Ovary (tissue), 9 donors: ENCODE results near the gene LMX1B. TPM values are rescaled to one million over a fixed set of nuclear protein-coding genes. Genes with fewer than 3 reads are reported as not detected.
"Not testable (repeated sequence)": the region's sequence is repeated elsewhere in the genome, so short reads cannot be mapped to it uniquely, and the experiment has no call there.

ENCODE experiments used
- DNase-seq, 5 donors: peaks; one replicate each; pipeline ENCODE4 v3.0.0-alpha.2; 2019 to 2020
- H3K27ac ChIP-seq, 2 donors: fragments of 200-600 bp; one replicate each; pipeline versions ENCODE4 v1.5.1 to v1.8.0; 2019 to 2022
- H3K27me3 ChIP-seq: fragments of 200-600 bp; one replicate; pipeline ENCODE4 v1.8.0; 2022
- H3K36me3 ChIP-seq: fragments of 200-600 bp; sonication (generic); one replicate; pipeline ENCODE4 v1.5.1; 2019
- H3K4me1 ChIP-seq: one replicate; pipeline ENCODE4 v1.8.1; 2013; ENCODE audit warnings: mild to moderate bottlenecking, moderate library complexity; ENCODE audit not compliant: insufficient read depth
- H3K4me3 ChIP-seq: fragments of 200-600 bp; sonication (generic); one replicate; pipeline ENCODE4 v1.5.1; 2017
- H3K9me3 ChIP-seq, 2 donors: fragments of 200-600 bp in 1 of 2; sonication (generic) in 1 of 2; one replicate each; pipeline versions ENCODE4 v1.5.1 to v1.8.1; 2013 to 2019; ENCODE audit warnings: mild to moderate bottlenecking in 1 of 2, moderate library complexity in 1 of 2
- EP300 ChIP-seq: sonication (generic); formaldehyde crosslinking; IDR thresholded peaks from one replicate; pipeline ENCODE4 v1.6.1; 2017; ENCODE audit warnings: antibody characterized with exemption
- POLR2A ChIP-seq: fragments of 450-650 bp; IDR thresholded peaks from one replicate; pipeline ENCODE4 v1.6.1; 2017; ENCODE audit warnings: antibody characterized with exemption, mild to moderate bottlenecking, moderate library complexity
- WGBS, 3 donors: extraction: QIAGEN DNeasy Blood & Tissue Kit in 1 of 3; methylation state at CpG; one replicate each; pipeline versions ENCODE4 v1.1.5 to v1.1.7; 2013 to 2017; 5-methylcytosine and 5-hydroxymethylcytosine counted together
- intact Hi-C, 4 donors: fragments of 100-400 bp; cut with DNase I; formaldehyde crosslinking; loops; one replicate each; pipeline versions ENCODE4 v1.11.0 to v1.15.1; 2022 to 2023
- polyA plus RNA-seq, 2 donors: library from polyadenylated mRNA; stranded (reverse); fragments of 200-250 nt in 1 of 2; fragments of 350-450 nt in 1 of 2; fragmentation: Illumina TruSeq in 1 of 2; extraction: RNeasy Lipid Tissue Mini Kit (QIAGEN cat#74804) in 1 of 2; gene quantifications; one replicate each; pipeline ENCODE4 v1.2.3, GENCODE V29; 2013 to 2014
- total RNA-seq, 7 donors: library from RNA; depleted of rRNA in 2 of 7; stranded (reverse); fragments of >200 nt in 2 of 7; fragmentation: NEBNext Ultra II Directional in 3 of 7; extraction: Animal tissue kit (Norgen Biotek cat#: 25700) in 3 of 7; gene quantifications; one replicate each; pipeline versions ENCODE4 v1.1.0 to v1.2.4, GENCODE V29; 2016 to 2023
- TF ChIP-seq, protein P1 (sequence below), 3 donors: fragments of 450-650 bp in 2 of 3; fragments of 200-600 bp in 1 of 3; IDR thresholded peaks; one replicate each; pipeline versions ENCODE4 v1.5.1 to v1.8.0; 2016 to 2022; ENCODE audit warnings: antibody characterized with exemption in 3 of 3, mild to moderate bottlenecking in 1 of 3
- donor health status: DM: no; HTN: no; CAD: no; lungs with moderate emphysema.
- donor health status: DM: no; HTN: no; CAD: no.
- donor health status: Bipolar disorder and iron deficiency.
- donor health status: DM: yes; HTN: yes; CAD: no.
- donor health status: DM: no; HTN: no; CAD: no.
- donor health status: DM: yes; HTN: yes; CAD: no.

LMX1B gene
- total and polyA plus RNA-seq, 9 donors: 0.08 to 0.20 TPM; not detected in 7

DNA sequence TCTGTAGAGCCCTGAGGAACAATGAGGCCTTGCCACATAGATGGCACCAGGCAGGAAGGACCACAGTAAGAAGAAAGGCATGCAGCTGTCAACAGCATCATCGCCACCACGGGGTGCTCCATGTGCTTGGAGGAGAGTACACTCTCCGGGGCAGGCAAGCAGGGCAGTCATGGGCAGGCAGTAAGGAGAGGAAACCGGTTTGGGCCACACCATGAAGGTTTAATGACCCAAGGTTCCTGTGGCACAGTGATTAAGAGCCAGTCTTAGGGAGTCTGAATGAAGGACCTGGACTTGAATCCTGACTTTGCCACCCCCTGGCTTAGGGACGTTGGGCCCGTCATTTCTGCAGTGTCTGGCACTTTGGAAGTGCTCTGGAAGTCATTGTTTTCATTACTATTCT, 110.5 kb downstream of the LMX1B start:
- no peak overlapping the region for H3K27ac ChIP-seq
- no peak for DNase-seq
- H3K9me3 ChIP-seq: peaks cover 0 to 4% of the 10 kb centered on the region in 2 donors
- TF ChIP-seq, protein P1, sequence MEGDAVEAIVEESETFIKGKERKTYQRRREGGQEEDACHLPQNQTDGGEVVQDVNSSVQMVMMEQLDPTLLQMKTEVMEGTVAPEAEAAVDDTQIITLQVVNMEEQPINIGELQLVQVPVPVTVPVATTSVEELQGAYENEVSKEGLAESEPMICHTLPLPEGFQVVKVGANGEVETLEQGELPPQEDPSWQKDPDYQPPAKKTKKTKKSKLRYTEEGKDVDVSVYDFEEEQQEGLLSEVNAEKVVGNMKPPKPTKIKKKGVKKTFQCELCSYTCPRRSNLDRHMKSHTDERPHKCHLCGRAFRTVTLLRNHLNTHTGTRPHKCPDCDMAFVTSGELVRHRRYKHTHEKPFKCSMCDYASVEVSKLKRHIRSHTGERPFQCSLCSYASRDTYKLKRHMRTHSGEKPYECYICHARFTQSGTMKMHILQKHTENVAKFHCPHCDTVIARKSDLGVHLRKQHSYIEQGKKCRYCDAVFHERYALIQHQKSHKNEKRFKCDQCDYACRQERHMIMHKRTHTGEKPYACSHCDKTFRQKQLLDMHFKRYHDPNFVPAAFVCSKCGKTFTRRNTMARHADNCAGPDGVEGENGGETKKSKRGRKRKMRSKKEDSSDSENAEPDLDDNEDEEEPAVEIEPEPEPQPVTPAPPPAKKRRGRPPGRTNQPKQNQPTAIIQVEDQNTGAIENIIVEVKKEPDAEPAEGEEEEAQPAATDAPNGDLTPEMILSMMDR (IDR thresholded peaks at IDR 0.05): no peak
- no peak for TF ChIP-seq POLR2A
- TF ChIP-seq EP300: no peak
- H3K4me1 ChIP-seq: peaks cover 2% of the 10 kb centered on the region
- H3K4me3 ChIP-seq: no peak overlapping the region
- WGBS, 3 donors: 33 to 52% (median 49%) methylated on average over 6 of the region's 6 CpGs
- peaks cover 4% of the 10 kb centered on the region for H3K27me3 ChIP-seq
- intact Hi-C loops: no loop called here
- H3K36me3 ChIP-seq: no peaks in the 10 kb centered on the region

DNA sequence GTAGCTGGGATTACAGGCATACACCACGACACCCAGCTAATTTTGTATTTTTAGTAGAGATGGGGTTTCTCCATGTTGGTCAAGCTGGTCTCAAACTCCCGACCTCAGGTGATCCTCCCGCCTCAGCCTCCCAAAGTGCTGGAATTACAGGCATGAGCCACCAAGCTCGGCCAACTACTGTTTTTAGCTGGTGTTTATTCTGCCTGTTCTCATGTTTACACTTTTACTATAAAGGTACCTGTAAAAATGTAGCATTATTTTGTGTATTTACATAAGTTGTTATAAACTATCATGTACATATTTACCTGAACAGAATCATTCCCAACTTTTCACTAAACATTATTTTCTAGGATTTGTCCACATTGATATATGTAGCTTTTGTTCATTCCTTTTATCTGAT, 111.8 kb downstream of the LMX1B start:
- H3K27me3 ChIP-seq, intact Hi-C loops, DNase-seq: not testable (repeated sequence)

DNA sequence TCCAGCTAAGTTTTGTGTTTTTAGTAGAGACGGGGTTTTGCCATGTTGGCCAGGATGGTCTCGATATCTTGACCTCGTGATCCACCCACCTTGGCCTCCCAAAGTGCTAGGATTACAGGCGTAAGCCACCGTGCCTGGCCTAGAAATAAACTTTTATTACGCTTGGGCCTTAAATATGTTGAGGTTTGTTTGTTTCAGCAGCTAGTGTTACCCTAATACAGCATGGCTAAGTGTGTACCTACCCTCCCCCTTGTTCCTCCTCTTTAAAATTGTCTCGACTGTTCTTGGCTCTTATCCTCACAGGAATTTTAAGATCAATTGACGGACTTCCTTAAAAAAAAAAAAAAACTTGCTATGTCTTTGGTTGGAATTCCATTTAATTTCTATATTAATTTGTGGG, 114.5 kb downstream of the LMX1B start:
- DNase-seq: not testable (repeated sequence)

More for the DNA sequence above, 111.8 kb downstream of the LMX1B start:
- H3K4me1 ChIP-seq, H3K27ac ChIP-seq, H3K4me3 ChIP-seq, H3K9me3 ChIP-seq, H3K36me3 ChIP-seq: not testable (repeated sequence)
- 50 to 62% (median 59%) methylated on average over 4 of the region's 4 CpGs for WGBS, 3 donors

DNA sequence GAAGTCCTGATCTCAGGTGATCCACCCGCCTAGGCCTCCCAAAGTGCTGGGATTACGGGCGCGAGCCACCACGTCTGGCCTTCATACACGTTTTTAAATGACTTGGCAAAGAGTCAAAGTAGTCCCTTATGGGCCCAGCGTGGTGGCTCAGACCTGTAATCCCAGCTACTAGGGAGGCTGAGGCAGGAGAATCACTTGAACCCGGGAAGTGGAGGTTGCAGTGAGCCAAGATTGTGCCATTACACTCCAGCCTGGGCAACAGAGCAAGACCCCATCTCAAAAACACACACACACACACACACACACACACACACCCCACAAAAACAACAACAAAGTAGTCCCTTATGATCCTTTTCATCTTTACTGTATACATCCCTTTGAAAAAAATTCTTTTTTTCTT, 116.9 kb downstream of the LMX1B start:
- H3K27ac ChIP-seq, H3K27me3 ChIP-seq, DNase-seq, H3K36me3 ChIP-seq, intact Hi-C loops, H3K4me3 ChIP-seq, H3K4me1 ChIP-seq, H3K9me3 ChIP-seq: not testable (repeated sequence)
- 85 to 88% (median 87%) methylated on average over 8 of the region's 8 CpGs for WGBS, 3 donors

More for the DNA sequence above, 114.5 kb downstream of the LMX1B start:
- H3K27ac ChIP-seq, intact Hi-C loops, H3K27me3 ChIP-seq, H3K36me3 ChIP-seq, H3K4me3 ChIP-seq, H3K9me3 ChIP-seq, H3K4me1 ChIP-seq: not testable (repeated sequence)
- WGBS, 3 donors: 84 to 87% (median 85%) methylated on average over 8 of the region's 8 CpGs

DNA sequence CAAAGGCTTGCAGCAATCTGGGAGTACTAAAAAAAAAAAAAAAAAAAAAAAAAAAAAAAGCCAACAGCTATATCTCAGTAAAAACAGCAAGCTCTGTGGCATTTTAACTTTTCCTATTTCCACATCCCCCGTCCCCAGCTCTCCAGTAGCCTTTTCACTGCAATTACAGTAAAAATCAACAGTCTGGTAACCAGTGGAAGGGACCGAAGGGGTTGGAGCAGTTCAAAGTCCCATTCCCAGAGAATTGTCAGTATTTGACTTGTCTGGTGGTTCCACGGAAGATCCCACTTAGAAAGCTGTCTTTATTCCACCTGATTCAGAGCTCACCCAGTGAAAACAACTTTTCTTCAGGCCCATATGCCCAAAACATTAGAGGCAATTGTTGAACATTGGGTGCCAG, 119.3 kb downstream of the LMX1B start:
- 79 to 87% (median 85%) methylated on average over 3 of the region's 3 CpGs for WGBS, 3 donors
- H3K27me3 ChIP-seq: no peaks in the 10 kb centered on the region

DNA sequence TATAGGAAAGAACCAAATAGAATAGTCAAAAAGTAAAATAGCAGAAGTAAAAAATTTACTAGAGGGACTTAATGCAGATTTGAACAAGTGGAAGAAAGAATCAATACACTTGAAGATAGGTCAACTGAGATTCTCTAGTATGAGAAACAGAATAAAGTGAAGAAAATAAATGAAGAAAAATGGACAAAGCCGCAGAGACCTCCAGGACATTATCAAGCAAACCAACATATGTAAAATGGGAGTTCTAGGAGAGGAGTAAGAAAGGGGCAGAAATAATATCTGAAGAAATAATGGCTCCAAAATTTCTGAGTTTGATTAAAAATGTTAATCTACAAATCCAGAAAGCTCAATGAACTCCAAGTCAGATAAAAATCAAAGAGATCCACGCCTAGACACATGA, 121.1 kb downstream of the LMX1B start:
- Histone ChIP-seq H3K27ac (no peak overlapping the region), H3K27me3 (no peaks in the 10 kb centered on the region), H3K9me3 (no peaks in the 10 kb centered on the region), H3K4me1 (no peaks in the 10 kb centered on the region), H3K36me3 (no peaks in the 10 kb centered on the region), H3K4me3 (no peak overlapping the region)
- intact Hi-C loops: no loop called here
- TF ChIP-seq EP300: no peak
- TF ChIP-seq POLR2A: no peak
- TF ChIP-seq, protein P1 (IDR thresholded peaks at IDR 0.05): no peak
- 79 to 80% (median 80%) methylated on average over 2 of the region's 2 CpGs for WGBS, 3 donors
- no peak for DNase-seq

More for the DNA sequence above, 119.3 kb downstream of the LMX1B start:
- H3K36me3 ChIP-seq: no peaks in the 10 kb centered on the region
- H3K4me1 ChIP-seq: no peaks in the 10 kb centered on the region
- intact Hi-C loops: no loop called here
- DNase-seq: no peak
- no peak overlapping the region for H3K27ac ChIP-seq
- H3K4me3 ChIP-seq: no peak overlapping the region
- H3K9me3 ChIP-seq: peaks cover 0 to 3% of the 10 kb centered on the region in 2 donors
- TF ChIP-seq, protein P1 (IDR thresholded peaks at IDR 0.05): no peak
- TF ChIP-seq EP300 (no peak), POLR2A (no peak)
